HCEC 1CT (cell line): ENCODE measurements around the gene ARHGAP15.

Experiments
- DNase-seq: peaks from one replicate; pipeline ENCODE4 v3.0.0-alpha.2; 2017

Gene ARHGAP15

GRCh38 chr2:143802871-143803650 is 673.8 kb downstream of the ARHGAP15 start:
- no peak for DNase-seq

DNA sequence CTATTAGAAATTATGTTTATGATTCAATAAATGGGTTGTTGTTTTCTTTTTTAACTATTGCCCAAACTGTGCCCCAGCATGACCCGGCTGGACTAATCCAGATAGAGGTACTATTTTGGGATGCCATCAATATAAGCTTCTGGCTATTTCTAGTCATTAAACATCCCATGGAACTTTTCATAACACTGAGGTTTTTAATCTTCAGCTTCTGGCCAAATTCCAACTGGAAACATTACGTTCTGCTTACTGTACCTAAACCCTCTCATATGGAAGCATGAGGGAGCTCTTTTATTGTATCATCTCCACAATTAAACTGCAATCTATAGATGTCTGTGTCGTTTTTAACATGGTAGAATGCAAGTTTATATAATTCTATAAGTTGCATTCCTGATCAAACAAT is 674.7 kb downstream of the ARHGAP15 start:
- DNase-seq, result no peak

DNA sequence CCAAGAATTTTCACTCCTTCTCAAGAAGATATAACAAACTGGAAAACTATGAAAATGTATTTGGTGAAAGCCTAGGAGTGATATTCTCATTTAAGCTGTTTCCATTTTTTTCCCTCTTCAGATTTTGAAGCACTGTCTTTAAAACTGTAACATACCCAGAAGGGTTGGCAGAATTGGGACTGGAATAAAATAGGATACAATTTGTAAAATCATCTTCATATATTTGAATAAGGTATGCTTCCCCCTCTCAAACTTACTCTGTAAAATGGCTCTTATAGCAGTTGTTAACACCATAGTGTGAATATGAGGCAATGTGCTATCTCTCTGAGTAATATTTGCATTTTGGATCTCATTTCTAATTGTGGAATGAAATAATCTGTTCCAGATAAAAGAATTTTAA is 676.4 kb downstream of the ARHGAP15 start:
- no peak for DNase-seq

GRCh38 chr2:143807192-143807591 is 678.0 kb downstream of the ARHGAP15 start:
- peak; percentile 31 for DNase-seq

GRCh38 chr2:143807671-143808070 is 678.5 kb downstream of the ARHGAP15 start:
- peak; percentile 14 for DNase-seq

DNA sequence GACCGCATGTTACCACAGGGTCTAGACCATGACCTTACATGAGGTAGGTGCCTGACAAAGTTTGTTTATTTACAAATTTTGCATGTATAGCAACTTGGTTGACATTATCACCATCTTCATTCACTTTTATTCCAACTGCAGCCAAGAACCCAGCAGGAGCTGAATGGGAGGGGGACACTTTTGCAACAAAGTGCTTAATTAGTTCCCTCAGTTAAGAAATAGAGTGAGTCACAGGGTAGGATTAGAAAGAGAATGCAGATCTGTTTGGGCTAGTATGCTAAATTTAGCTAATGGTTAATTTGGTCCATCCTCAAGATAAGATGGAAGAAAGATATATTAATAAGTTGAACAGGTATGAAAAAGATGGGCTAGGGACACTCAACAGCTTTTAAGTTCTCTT is 678.9 kb downstream of the ARHGAP15 start:
- DNase-seq, result peak; percentile 20

- no peak for DNase-seq
These were observed 685.9 kb downstream of the ARHGAP15 start for GRCh38 chr2:143815082-143815481.

GRCh38 chr2:143816916-143817315 is 687.7 kb downstream of the ARHGAP15 start:
- no peak for DNase-seq
